Activated CD4-positive, alpha-beta T cell treated with anti-CD3 and anti-CD28 coated beads, Interleukin-10, Interleukin-2, amounts not matched to agents 100 ng/mL and 50 ng/mL, durations not matched to agents 16 hours and 8 hours (primary cell): ENCODE measurements around the gene XPNPEP2.
"Not testable (repeated sequence)": the region's sequence is repeated elsewhere in the genome, so short reads cannot be mapped to it uniquely, and the experiment has no call there.

Source experiments
- DNase-seq: peaks from one replicate; pipeline ENCODE4 v3.0.0-alpha.2; 2020

XPNPEP2 gene

GRCh38 chrX:129720741-129721140 lies 18.0 kb upstream of the XPNPEP2 start:
- no peak for DNase-seq

- DNase-seq: no peak
Observed at GRCh38 chrX:129721414-129721813, 17.4 kb upstream of the XPNPEP2 start.

GRCh38 chrX:129721870-129722269 lies 16.9 kb upstream of the XPNPEP2 start:
- DNase-seq: no peak

- no peak for DNase-seq
Observed at GRCh38 chrX:129723511-129723910, 15.3 kb upstream of the XPNPEP2 start.

GRCh38 chrX:129724754-129725153 lies 14.0 kb upstream of the XPNPEP2 start:
- no peak for DNase-seq

- DNase-seq: peak; percentile 22
Observed at GRCh38 chrX:129726307-129727111, 12.3 kb upstream of the XPNPEP2 start.

- DNase-seq: no peak
Observed at GRCh38 chrX:129728061-129728460, 10.7 kb upstream of the XPNPEP2 start.

- no peak for DNase-seq
Observed at GRCh38 chrX:129731228-129731627, 7.6 kb upstream of the XPNPEP2 start.

- DNase-seq: no peak
Observed at GRCh38 chrX:129732857-129733256, 5.9 kb upstream of the XPNPEP2 start.

- no peak for DNase-seq
Observed at GRCh38 chrX:129733335-129733734, 5.4 kb upstream of the XPNPEP2 start.

GRCh38 chrX:129736491-129736890 lies 2.3 kb upstream of the XPNPEP2 start:
- peak; percentile 44 for DNase-seq

GRCh38 chrX:129737916-129738315 lies 863 bp upstream of the XPNPEP2 start:
- DNase-seq: no peak

GRCh38 chrX:129739578-129739977 lies 799 bp downstream of the XPNPEP2 start:
- DNase-seq: no peak

- DNase-seq: no peak
Observed at GRCh38 chrX:129741880-129742758, 3.3 kb downstream of the XPNPEP2 start.

GRCh38 chrX:129742759-129743152 lies 4.0 kb downstream of the XPNPEP2 start:
- not testable (repeated sequence) for DNase-seq

- no peak for DNase-seq
Observed at GRCh38 chrX:129743821-129744220, 5.0 kb downstream of the XPNPEP2 start.

GRCh38 chrX:129744861-129745321 lies 6.1 kb downstream of the XPNPEP2 start:
- peak; percentile 36 for DNase-seq

GRCh38 chrX:129746557-129747470 lies 8.0 kb downstream of the XPNPEP2 start:
- no peak for DNase-seq

GRCh38 chrX:129747533-129747932 lies 8.8 kb downstream of the XPNPEP2 start:
- DNase-seq: no peak

- no peak for DNase-seq
Observed at GRCh38 chrX:129748305-129748704, 9.5 kb downstream of the XPNPEP2 start.

GRCh38 chrX:129749069-129749468 lies 10.3 kb downstream of the XPNPEP2 start:
- no peak for DNase-seq

GRCh38 chrX:129750971-129751370 lies 12.2 kb downstream of the XPNPEP2 start:
- no peak for DNase-seq
